Retina (tissue), 1 donor: ENCODE results near the gene INTS3.
"Not testable (repeated sequence)": the region's sequence is repeated elsewhere in the genome, so short reads cannot be mapped to it uniquely, and the experiment has no call there.

Source experiments
- DNase-seq: peaks from one replicate; pipeline ENCODE4 v3.0.0-alpha.2; 2016

INTS3 gene

DNA sequence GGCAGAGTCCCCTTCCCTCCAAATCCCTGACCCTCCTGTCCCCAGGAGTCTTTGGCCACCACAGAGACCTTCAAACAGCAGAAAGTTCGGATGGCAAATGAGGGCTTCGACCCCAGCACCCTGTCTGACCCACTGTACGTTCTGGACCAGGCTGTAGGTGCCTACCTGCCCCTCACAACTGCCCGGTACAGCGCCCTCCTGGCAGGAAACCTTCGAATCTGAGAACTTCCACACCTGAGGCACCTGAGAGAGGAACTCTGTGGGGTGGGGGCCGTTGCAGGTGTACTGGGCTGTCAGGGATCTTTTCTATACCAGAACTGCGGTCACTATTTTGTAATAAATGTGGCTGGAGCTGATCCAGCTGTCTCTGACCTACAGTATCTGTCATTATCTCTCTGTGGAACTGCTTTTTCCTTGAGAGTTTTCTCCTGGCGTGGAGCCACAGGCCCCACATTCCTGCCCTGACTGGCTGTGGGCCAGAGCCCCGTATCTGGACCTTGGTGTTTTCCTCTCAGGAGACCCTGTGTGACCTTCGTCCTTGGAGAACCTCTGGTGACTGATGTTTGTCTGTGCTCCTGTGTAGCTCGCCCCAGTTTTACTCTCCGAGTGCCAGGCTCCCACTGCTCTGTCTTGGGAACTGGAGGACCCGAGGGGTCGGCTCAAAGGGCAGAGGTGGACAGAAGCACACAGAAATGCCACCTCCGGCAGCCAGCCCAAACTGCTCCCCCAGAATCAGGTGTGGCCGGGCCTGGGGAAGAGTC lies 52.1 kb downstream of the INTS3 start:
- DNase-seq: no peak

DNA sequence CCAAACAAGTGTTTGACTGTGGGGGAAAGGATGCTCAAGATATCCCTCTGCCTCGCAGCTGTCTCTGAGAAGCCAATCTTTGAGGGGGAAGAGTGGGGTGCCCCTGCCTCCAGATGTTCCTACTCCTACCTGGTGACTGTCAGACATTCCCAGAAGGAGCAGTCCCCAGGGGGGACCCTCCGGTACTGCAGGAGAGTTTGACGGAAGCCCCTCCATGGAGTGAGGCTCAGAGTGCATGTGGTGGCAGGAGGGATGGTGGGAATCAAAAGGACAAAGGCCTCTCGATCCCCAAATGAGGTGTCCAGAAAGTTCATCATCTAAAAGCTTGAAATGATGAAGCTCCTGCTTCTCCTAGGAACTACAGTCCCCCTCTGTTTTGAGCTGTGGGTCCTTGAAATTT lies 52.7 kb downstream of the INTS3 start:
- DNase-seq: no peak

DNA sequence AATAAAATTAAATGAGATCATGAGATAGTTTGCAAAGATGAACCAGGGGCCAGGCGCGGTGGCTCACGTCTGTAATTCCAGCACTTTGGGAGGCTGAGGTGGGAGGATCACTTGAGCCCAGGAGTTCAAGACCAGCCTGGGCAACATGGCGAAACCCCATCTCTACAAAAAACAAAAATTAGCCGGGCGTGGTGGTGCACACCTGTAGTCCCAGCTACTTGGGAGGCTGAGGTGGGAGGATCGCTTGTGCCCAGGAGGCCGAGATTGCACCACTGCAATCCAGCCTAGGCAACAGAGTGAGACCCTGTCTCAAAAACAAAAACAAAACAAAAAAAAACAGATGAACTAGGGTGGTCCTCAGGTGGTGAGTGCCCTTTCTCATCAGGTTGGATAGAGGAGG lies 54.8 kb downstream of the INTS3 start:
- DNase-seq: not testable (repeated sequence)

- peak; percentile 99 for DNase-seq
These were observed 55.7 kb downstream of the INTS3 start for GRCh38 chr1:153783233-153784190.

GRCh38 chr1:153786038-153786790 lies 58.4 kb downstream of the INTS3 start:
- no peak for DNase-seq

- DNase-seq: no peak
These were observed 61.7 kb downstream of the INTS3 start for GRCh38 chr1:153789478-153790034.

GRCh38 chr1:153790313-153790965 lies 62.6 kb downstream of the INTS3 start:
- no peak for DNase-seq

- DNase-seq: no peak
These were observed 63.3 kb downstream of the INTS3 start for GRCh38 chr1:153790966-153791647.

DNA sequence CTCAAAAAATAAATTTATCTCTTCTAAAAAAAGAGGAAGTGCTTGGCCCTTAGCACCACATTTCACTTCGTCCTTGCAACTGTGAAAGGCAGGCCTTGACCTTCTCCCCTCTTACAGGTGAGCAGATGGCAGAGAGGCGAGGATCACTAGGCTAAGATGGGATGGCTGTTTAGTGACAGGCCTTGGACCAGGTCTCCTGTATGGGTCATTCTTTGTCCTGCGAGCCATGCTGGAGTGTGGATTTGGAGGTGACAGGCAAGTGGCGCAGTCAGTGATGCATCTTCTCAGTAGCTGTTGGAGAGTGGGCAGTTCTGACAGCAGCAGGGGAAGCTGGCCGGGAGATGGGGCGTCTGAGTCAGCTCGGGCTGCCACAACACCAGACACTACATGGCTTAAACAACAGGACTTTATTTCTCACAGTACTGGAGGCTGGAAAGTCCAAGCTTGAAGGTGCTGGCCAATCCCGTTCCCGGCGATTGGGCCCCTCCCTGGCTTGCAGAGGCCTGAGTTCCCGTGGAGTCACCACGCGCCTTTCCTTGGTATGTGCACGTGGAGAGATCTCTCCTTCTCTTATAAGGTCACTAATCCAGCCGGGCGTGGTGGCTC lies 63.9 kb downstream of the INTS3 start:
- DNase-seq: no peak

DNA sequence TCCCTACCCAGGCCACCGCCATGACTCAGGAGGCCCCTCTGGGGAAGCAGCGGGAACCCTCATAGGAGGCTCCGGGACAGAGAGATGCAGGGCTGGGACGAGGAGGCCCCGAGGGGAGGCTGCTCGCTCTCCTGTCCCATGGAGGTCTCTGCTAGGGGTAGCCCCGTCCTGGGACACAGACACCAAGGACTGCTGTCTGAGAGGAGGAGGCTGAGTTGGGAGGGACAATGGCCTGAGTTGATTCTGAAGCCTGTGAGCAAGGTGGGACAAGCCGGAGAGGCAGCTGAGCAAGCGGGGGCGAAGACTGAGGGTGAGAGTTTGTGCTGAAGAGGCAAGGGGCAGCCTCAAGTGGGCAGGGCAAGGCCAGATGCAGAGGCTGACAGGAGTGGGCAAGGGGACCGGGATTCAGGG lies 64.8 kb downstream of the INTS3 start:
- no peak for DNase-seq

DNA sequence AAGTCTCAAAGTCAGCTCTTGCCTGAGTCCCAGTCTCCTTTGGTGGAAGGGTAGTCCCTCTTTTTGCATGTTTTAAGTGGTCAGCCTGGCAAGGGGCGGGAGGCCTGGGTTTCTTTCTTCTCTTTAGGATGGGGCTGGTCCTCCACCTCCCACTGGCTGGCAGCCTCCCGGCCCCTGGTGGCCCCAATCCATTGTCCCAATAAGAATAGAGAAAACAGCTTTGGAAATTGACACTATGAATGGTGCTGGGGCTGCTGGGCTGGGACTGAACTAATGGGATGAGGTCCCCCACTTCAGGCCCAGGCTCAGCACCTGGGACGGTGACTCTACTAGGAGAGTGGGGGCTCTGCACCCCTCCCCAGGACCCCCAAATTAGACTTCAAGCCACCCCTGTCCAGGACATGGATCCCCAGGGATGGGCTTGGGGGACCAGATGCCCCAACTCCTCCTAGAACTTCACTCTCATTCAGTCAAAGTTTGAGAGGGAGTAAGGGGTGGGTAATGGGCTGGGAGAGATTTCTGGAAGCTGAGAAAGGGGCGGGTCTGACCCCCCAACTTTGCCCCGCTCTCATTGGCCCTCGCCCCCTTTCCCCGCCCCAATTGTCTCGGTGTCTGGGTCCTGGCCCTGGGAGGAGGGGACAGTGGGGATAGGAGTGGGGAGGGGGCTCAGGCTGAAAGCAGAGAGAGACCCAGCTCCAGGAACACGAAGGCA lies 65.6 kb downstream of the INTS3 start:
- peak; percentile 53 for DNase-seq

DNA sequence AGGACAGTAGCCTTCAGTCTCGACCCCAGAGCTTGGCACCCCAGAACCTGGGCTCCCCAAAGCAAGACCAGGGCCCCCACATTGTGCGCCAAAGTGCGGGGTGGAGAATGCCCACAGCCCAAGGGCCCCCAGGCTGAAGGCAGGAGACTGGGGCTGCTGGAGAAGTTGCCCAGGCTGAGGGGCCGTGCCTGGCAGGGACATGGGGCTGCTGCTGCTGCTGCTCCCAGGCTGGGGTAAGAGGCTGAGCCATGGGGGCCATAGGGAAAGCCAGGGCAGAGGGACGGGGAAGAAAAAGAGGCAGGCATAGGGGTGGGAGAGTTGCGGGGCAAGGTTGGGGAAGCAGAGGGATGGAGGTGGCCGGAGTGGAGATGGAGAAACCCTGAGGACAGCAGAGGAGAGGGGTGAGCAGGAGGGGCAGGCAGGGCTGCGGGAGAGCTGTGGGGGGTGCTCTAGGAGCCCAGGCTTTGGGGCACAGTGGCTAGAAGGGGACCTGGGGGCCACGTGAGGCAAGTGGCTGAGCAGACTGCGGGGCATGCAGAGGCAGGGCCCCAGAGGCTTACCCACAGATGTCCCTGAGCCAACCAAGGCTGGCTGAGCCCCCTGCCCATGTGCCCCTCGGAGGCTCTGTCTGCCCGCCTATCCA lies 66.2 kb downstream of the INTS3 start:
- no peak for DNase-seq

DNA sequence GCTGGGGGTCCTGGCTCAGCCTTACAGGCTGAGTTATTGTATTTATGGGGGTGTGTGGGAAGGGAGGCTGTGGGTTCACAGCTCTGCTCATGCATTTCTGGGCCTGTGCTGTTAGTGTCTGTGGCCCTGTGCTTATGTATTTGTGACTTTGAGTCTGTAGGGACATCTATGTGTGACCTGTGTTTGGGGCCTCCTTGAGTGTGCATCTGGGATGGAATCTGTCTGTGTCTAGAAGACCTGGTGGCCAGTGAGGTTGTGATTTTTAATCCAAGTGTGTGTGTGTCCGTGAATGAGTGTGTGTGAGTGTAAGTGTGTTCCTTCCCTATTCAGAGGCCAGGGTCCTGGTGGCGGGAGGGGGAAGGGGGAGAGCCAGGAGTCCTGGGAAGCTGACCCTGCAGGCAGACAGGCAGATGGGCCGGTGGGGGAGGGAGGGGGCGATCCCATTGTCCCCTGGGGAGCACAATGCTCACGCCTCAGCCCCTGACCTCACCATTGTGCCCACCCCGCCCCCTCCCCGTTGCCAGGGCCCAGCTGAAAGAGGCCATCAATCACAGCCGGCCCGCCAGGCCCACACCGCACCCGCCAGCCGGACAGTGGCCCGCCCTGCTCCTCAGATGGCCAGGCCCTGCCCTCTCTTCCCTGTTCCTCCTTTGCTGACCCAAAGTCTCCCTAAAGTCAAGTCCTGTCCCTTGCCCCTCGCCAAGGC lies 66.9 kb downstream of the INTS3 start:
- DNase-seq: peak; percentile 87

- DNase-seq: no peak
These were observed 67.5 kb downstream of the INTS3 start for GRCh38 chr1:153795330-153795837.

- DNase-seq: no peak
These were observed 68.3 kb downstream of the INTS3 start for GRCh38 chr1:153795934-153796785.

DNA sequence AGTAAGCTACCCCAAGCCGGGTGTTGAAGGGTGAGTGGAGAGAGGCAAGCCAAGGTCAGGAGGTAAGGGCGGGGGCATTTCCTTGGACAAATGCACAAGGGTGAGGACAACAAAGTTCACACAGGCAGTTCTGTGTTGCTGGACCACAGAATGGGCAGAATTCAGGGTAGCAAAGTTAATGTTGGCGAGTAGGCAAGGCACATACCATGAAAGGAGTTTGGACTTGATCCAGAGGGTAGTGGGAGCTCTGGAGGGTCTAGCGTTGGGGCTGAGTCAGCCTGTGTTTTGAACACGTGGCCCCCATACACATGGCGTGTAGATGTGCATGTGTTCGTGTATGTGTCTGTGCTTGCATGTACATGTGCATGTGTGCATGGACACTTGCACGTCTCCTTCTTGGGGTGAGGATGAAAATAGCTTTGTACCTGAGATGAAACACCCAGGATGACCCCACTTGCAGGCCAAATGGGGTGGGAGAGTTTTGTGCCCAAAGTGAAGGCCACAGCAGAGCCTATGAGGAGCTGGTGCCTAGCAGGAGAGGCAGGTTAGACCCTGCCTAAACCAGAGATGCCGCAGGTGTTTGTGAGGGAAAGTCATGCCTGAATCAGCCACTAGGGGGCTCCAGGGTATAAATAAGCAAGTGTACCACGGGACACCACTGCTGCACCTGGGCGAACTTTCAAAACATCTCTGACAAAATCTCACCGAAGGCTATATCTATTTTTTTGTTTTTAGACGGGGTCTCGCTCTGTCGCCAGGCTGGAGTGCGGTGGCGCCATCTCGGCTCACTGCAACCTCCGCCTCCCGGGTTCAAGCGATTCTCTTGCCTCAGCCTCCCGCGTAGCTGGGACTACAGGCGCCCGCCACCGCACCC lies 69.2 kb downstream of the INTS3 start:
- DNase-seq: peak; percentile 72

GRCh38 chr1:153798468-153798780 lies 70.6 kb downstream of the INTS3 start:
- no peak for DNase-seq
